AG04449 (cell line): ENCODE data around the gene C1orf35.

Experiments used
- CTCF ChIA-PET: fragments of 350-600 bp; formaldehyde crosslinking; extraction: SDS; loops from one replicate; lab custom pipeline; 2021; ENCODE audit warnings: antibody characterized with exemption; lab: Yijun Ruan, JAX
- POLR2A ChIA-PET: fragments of 400-600, 350-600 bp; formaldehyde crosslinking; extraction: SDS; loops from one replicate; lab custom pipeline; 2020; ENCODE audit warnings: antibody characterized with exemption, inconsistent platforms; lab: Yijun Ruan, JAX
- DNase-seq: peaks from one replicate; pipeline ENCODE4 v3.0.0-alpha.2; 2010; ENCODE audit warnings: low read depth, low spot score
- H3K4me3 ChIP-seq: 2 replicates; pipeline ENCODE4 v1.5.1; 2011; ENCODE audit warnings: low read depth, mild to moderate bottlenecking, control low read depth, low read length
- CTCF ChIP-seq: IDR thresholded peaks from one replicate; pipeline ENCODE4 v1.5.1; 2011; ENCODE audit warnings: mild to moderate bottlenecking, moderate library complexity, low read length, control low read depth, inconsistent platforms; ENCODE audit not compliant: insufficient read depth; ENCODE audit errors: missing control alignments

Gene C1orf35

DNA sequence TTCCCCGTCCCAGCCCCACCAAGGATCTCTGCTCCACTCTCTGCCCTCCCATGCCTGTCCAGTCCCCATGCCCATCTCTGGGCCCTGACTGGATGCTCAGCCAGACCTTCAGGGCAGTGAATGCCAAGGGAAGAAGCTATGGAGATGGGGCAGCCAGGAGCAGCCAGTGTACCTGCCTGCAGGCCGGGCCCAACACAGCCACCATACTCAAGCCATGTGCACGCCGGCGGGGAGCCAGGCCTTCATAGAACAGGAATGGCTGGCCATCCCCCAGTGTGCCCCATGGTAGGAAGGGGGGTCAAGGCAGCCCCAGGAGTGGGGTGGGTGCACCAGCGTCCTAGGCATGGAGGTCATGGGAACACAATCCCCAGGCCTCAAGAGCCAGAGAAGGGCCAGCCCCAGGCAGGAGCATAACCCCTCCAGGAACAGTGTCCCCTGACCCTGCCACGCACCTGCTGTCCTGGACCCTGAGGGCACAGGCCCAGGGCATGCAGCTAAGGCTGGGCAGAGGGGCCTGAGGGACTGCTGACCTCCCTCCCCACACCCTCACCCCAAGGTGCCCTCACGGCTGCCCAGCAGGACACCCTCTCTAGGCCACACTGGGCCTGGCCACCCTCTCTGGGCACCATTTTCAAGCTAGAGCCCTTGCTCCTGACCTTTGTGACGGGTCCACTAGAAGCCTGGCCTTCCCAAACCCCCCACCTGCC, 40.9 kb downstream of the C1orf35 start:
- no peak for DNase-seq
- ChIA-PET POLR2A (no interaction called here), CTCF (no interaction called here)
- TF ChIP-seq CTCF = no peak
- H3K4me3 ChIP-seq = no peak overlapping the region

- no peak overlapping the region for H3K4me3 ChIP-seq
- POLR2A ChIA-PET = no interaction called here
Observed at GRCh38 chr1:228061411-228062084, 41.6 kb downstream of the C1orf35 start.

DNA sequence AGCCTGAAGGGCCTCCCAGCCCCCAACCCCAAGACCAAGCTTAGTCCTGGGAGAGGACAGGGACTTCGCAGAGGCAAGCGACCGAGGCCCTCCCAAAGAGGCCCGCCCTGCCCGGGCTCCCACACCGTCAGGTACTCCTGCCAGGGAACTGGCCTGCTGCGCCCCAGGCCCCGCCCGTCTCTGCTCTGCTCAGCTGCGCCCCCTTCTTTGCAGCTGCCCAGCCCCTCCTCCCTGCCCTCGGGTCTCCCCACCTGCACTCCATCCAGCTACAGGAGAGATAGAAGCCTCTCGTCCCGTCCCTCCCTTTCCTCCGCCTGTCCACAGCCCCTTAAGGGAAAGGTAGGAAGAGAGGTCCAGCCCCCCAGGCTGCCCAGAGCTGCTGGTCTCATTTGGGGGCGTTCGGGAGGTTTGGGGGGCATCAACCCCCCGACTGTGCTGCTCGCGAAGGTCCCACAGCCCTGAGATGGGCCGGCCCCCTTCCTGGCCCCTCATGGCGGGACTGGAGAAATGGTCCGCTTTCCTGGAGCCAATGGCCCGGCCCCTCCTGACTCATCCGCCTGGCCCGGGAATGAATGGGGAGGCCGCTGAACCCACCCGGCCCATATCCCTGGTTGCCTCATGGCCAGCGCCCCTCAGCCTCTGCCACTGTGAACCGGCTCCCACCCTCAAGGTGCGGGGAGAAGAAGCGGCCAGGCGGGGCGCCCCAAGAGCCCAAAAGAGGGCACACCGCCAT, 42.5 kb downstream of the C1orf35 start:
- DNase-seq = no peak
- CTCF ChIA-PET = no interaction called here
- TF ChIP-seq CTCF = no peak
- POLR2A ChIA-PET = no interaction called here
- H3K4me3 ChIP-seq = no peak overlapping the region; the same call in 1 of the 2 replicates

More at GRCh38 chr1:228061411-228062084, 41.6 kb downstream of the C1orf35 start:
- TF ChIP-seq CTCF = no peak
- no peak for DNase-seq
- CTCF ChIA-PET = no interaction called here

DNA sequence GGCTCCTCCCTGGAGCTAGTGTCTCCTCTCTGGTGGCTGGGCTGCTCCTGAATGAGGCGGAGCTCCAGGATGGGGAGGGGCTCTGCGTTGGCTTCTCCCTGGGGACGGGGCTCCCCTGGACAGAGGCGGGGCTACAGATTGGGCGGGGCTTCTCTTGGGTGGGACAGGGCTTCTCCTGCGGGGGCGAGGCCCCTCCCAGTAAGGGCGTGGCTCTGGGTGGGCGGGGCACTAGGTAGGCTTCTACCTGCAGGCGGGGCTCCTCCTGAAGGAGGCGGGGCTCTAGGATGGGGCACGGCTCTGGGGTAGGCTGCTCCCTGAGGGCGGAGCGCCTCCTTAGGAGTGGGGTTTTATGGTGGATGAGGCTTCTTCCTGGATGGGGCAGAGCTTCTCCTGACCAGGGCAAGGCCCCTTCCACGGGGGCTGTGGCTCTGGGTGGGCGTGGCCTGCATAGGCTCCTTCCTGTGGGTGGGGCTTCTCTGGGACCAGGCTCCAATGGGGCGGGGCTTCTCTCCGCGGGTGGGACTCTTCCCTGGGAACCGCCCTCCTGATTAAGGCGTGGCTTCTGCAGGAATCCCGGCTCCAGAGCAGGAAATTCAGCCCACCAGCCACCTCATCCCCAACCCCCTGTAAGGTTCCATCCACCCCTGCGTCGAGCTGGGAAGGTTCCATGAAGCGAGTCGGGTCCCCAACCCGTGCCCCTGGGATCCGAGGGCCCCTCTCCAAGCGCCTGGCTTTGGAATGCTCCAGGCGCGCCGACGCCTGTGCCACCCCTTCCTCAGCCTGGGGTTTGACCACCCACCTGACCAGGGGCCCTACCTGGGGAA, 43.3 kb downstream of the C1orf35 start:
- H3K4me3 ChIP-seq = no peak overlapping the region; the same call in 1 of the 2 replicates
- TF ChIP-seq CTCF = no peak
- no peak for DNase-seq
- CTCF ChIA-PET = no interaction called here
- POLR2A ChIA-PET = no interaction called here

- no peak for TF ChIP-seq CTCF
- POLR2A ChIA-PET = no interaction called here
- CTCF ChIA-PET = no interaction called here
- DNase-seq = no peak
- H3K4me3 ChIP-seq = no peak overlapping the region
Observed at GRCh38 chr1:228058949-228059633, 44.0 kb downstream of the C1orf35 start.
